Hematopoietic multipotent progenitor cell treated with erythropoietin and hydrocortisone succinate and interleukin-3 and kit ligand, for 4 days (in vitro differentiated cells): ENCODE measurements around the gene WAC.
"Not testable (repeated sequence)": the region's sequence is repeated elsewhere in the genome, so short reads cannot be mapped to it uniquely, and the experiment has no call there.

Experiments
- DNase-seq: peaks from one replicate; pipeline ENCODE4 v3.0.0-alpha.2; 2015

WAC gene

GRCh38 chr10:28619455-28619854 lies 86.5 kb downstream of the WAC start:
- peak; percentile 16 for DNase-seq

- DNase-seq, result peak; percentile 25
Measured at GRCh38 chr10:28620251-28620650, 87.3 kb downstream of the WAC start.

GRCh38 chr10:28623483-28623882 lies 90.6 kb downstream of the WAC start:
- DNase-seq, result no peak

GRCh38 chr10:28624351-28624750 lies 91.4 kb downstream of the WAC start:
- no peak for DNase-seq

- no peak for DNase-seq
Measured at GRCh38 chr10:28627102-28627501, 94.2 kb downstream of the WAC start.

GRCh38 chr10:28628184-28628893 lies 95.4 kb downstream of the WAC start:
- peak; percentile 84 for DNase-seq

GRCh38 chr10:28631896-28632583 lies 99.1 kb downstream of the WAC start:
- no peak for DNase-seq

GRCh38 chr10:28632584-28632945 lies 99.6 kb downstream of the WAC start:
- DNase-seq, result no peak

- DNase-seq, result no peak
Measured at GRCh38 chr10:28633750-28634149, 100.8 kb downstream of the WAC start.

- DNase-seq, result no peak
Measured at GRCh38 chr10:28637346-28637745, 104.4 kb downstream of the WAC start.

- no peak for DNase-seq
Measured at GRCh38 chr10:28638392-28638791, 105.5 kb downstream of the WAC start.

GRCh38 chr10:28640551-28640950 lies 107.6 kb downstream of the WAC start:
- no peak for DNase-seq

GRCh38 chr10:28644647-28645046 lies 111.7 kb downstream of the WAC start:
- DNase-seq, result peak; percentile 18

GRCh38 chr10:28652106-28652505 lies 119.2 kb downstream of the WAC start:
- DNase-seq, result no peak

- no peak for DNase-seq
Measured at GRCh38 chr10:28652703-28653102, 119.8 kb downstream of the WAC start.

GRCh38 chr10:28658824-28659223 lies 125.9 kb downstream of the WAC start:
- DNase-seq, result not testable (repeated sequence)

- no peak for DNase-seq
Measured at GRCh38 chr10:28661035-28661434, 128.1 kb downstream of the WAC start.

GRCh38 chr10:28663576-28664368 lies 130.9 kb downstream of the WAC start:
- DNase-seq, result peak; percentile 91

- DNase-seq, result no peak
Measured at GRCh38 chr10:28664369-28664740, 131.4 kb downstream of the WAC start.

GRCh38 chr10:28666751-28667467 lies 134.0 kb downstream of the WAC start:
- no peak for DNase-seq

- peak; percentile 71 for DNase-seq
Measured at GRCh38 chr10:28668363-28669226, 135.7 kb downstream of the WAC start.
